Measurements from ENCODE around the gene MKKS. TPM values are rescaled to one million over a fixed set of nuclear protein-coding genes. Genes with fewer than 3 reads are reported as not detected.
"Not testable (repeated sequence)": the region's sequence is repeated elsewhere in the genome, so short reads cannot be mapped to it uniquely, and the experiment has no call there.

MKKS gene
- total RNA-seq, 1 experiment from 2014 or later: 19.9 TPM

DNA sequence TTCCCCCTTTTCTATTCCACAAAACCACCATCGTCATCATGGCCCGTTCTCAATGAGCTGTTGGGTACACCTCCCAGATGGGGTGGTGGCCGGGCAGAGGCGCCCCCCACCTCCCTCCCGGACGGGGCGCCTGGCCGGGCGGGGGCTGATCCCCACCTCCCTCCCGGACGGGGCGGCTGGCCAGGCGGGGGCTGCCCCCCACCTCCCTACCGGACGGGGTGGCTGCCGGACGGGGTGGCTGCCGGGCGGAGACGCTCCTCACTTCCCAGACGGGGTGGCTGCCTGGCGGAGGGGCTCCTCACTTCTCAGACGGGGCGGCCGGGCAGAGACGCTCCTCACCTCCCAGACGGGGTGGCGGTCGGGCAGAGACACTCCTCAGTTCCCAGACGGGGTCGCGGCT, 39.3 kb downstream of the MKKS start:
- H3K79me2 ChIP-seq (ENCODE audit: insufficient read depth, low read length); H3K27me3 ChIP-seq (ENCODE audit: insufficient read depth, low read length); DNase-seq (ENCODE audit: low read depth, low spot score); H2AFZ ChIP-seq (ENCODE audit: low read depth, low read length, poor library complexity, severe bottlenecking); H3K9ac ChIP-seq (ENCODE audit: low read length); intact Hi-C loops (cut with micrococcal nuclease); RAD21 ChIA-PET (ENCODE audit: low non-redundant PET in 1 of 2, low total read pairs in 2 of 2, uncharacterized antibody in 2 of 2, unreplicated experiment in 2 of 2); ATAC-seq; BruUV-seq (replicated peaks); H3K36me3 ChIP-seq (ENCODE audit: control insufficient read depth in 1 of 2, insufficient read depth in 2 of 2, low read length in 2 of 2); H3K9me3 ChIP-seq (ENCODE audit: control insufficient read depth in 1 of 2, insufficient read depth in 1 of 2, low read depth in 1 of 2, low read length in 2 of 2); H3K4me3 ChIP-seq (replicated peaks in 1 of 2; ENCODE audit: low read depth in 1 of 2, low read length in 2 of 2); H3K9me2 ChIP-seq (ENCODE audit: insufficient read depth); H4K20me1 ChIP-seq (ENCODE audit: insufficient read depth); H3K4me1 ChIP-seq (ENCODE audit: control insufficient read depth in 1 of 2, insufficient read depth in 2 of 2, low read length in 2 of 2); CTCF ChIA-PET; H3K4me2 ChIP-seq (ENCODE audit: low read length); POLR2A ChIA-PET; H3K27ac ChIP-seq (ENCODE audit: low read depth, low read length): not testable (repeated sequence)

DNA sequence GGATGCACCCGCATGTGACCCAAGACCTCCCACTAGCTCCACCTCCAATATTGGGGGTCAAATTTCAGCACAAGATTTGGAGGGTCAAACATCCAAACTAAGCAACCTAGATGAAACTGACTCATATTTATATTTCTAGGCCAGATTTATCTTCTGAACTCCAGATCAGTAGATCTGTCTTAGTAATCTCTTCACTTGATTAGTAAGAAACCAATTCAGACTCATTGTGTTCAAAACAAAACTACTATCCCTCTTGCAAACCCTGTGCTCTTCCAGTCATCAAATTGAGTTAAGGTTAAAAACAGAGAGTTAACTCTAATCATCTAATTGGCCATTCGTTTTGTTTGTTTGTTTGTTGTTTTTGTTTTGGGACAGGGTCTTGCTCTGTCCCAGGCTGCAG, 43.3 kb downstream of the MKKS start:
- RAD21 ChIA-PET (ENCODE audit: low non-redundant PET in 1 of 2, low total read pairs in 2 of 2, uncharacterized antibody in 2 of 2, unreplicated experiment in 2 of 2): no interaction called here
- H3K27ac ChIP-seq (ENCODE audit: low read depth, low read length): no peak overlapping the region

More for the DNA sequence above, 43.3 kb downstream of the MKKS start:
- POLR2A ChIA-PET: no interaction called here
- H2AFZ ChIP-seq (ENCODE audit: low read depth, low read length, poor library complexity, severe bottlenecking): no peak overlapping the region
- intact Hi-C loops (cut with micrococcal nuclease): no loop called here
- H3K9ac ChIP-seq (ENCODE audit: low read length): no peak overlapping the region
- no peak for TF ChIP-seq REST (IDR thresholded peaks at IDR 0.05; ENCODE audit: low read depth)
- TF ChIP-seq SRF (IDR thresholded peaks at IDR 0.05; ENCODE audit: low read depth): no peak
- TF ChIP-seq RAD21 (IDR thresholded peaks at IDR 0.05; ENCODE audit: low read depth): no peak
- no peak for TF ChIP-seq CEBPB (IDR thresholded peaks at IDR 0.05; ENCODE audit: low read depth)
- no peak for TF ChIP-seq TCF7L2 (IDR thresholded peaks at IDR 0.05; ENCODE audit: borderline replicate concordance, extremely low read depth, insufficient read depth, insufficient read length)
- no peak for TF ChIP-seq JUND (IDR thresholded peaks at IDR 0.05)
- TF ChIP-seq POLR2AphosphoS5 (IDR thresholded peaks at IDR 0.05; ENCODE audit: low read depth, low read length): no peak
- no peak for TF ChIP-seq CTCF (IDR thresholded peaks at IDR 0.05 in 2 of 3, conservative IDR thresholded peaks at IDR 0.05 in 1 of 3; ENCODE audit: borderline replicate concordance in 1 of 3, insufficient read depth in 1 of 3, low read depth in 2 of 3, low read length in 2 of 3)
- TF ChIP-seq EZH2 (IDR thresholded peaks at IDR 0.05): no peak
- TF ChIP-seq POLR2A (IDR thresholded peaks at IDR 0.05; ENCODE audit: borderline replicate concordance, extremely low read depth, insufficient read depth, insufficient read length): no peak
- BruUV-seq (replicated peaks): no TSS peak
- CTCF ChIA-PET: no interaction called here
- DNase-seq (ENCODE audit: low read depth, low spot score) (no peak), ATAC-seq (no peak)
- no peak overlapping the region for H3K4me3 ChIP-seq (replicated peaks in 1 of 2; ENCODE audit: low read depth in 1 of 2, low read length in 2 of 2)
- H3K9me2 ChIP-seq (ENCODE audit: insufficient read depth): no peaks in the 10 kb centered on the region
- no peaks in the 10 kb centered on the region for H3K27me3 ChIP-seq (ENCODE audit: insufficient read depth, low read length)
- no peaks in the 10 kb centered on the region for H3K9me3 ChIP-seq (ENCODE audit: control insufficient read depth in 1 of 2, insufficient read depth in 1 of 2, low read depth in 1 of 2, low read length in 2 of 2)
- H3K4me2 ChIP-seq (ENCODE audit: low read length): no peak overlapping the region
- H3K36me3 ChIP-seq (ENCODE audit: control insufficient read depth in 1 of 2, insufficient read depth in 2 of 2, low read length in 2 of 2): no peaks in the 10 kb centered on the region
- H3K4me1 ChIP-seq (ENCODE audit: control insufficient read depth in 1 of 2, insufficient read depth in 2 of 2, low read length in 2 of 2): no peaks in the 10 kb centered on the region
- no peaks in the 10 kb centered on the region for H4K20me1 ChIP-seq (ENCODE audit: insufficient read depth)
- no peaks in the 10 kb centered on the region for H3K79me2 ChIP-seq (ENCODE audit: insufficient read depth, low read length)

All from HCT116 (cell line).